ENCODE results near the gene HAGHL.

GRCh38 chr16:694187-694862 is 32.6 kb upstream of the HAGHL start:
- no peak for TF ChIP-seq CTCF (IDR thresholded peaks at IDR 0.05)
- TF ChIP-seq POLR2A (IDR thresholded peaks at IDR 0.05) = no peak

All from adrenal gland (tissue), 5 donors.